Right lobe of liver (tissue), 6 donors: ENCODE measurements around the gene TIGD1. TPM values are rescaled to one million over a fixed set of nuclear protein-coding genes. Genes with fewer than 3 reads are reported as not detected.

Source experiments
- ATAC-seq, 4 donors: fragments of 200-7000 bp; cut with Tn5 transposase; one replicate each; pipeline ENCODE4 v1.9.1; 2020; ENCODE audit warnings: mild to moderate bottlenecking in 4 of 4, moderate library complexity in 4 of 4
- DNase-seq, 3 donors: peaks; one replicate each; pipeline ENCODE4 v3.0.0-alpha.2; 2020
- H3K27ac ChIP-seq, 3 donors: fragments of 200-600 bp; one replicate each; pipeline ENCODE4 v1.8.0; 2022
- H3K27me3 ChIP-seq, 2 donors: fragments of 200-600 bp; one replicate each; pipeline ENCODE4 v1.8.0; 2022
- H3K36me3 ChIP-seq, 4 donors: fragments of 200-600 bp; sonication (generic) in 1 of 4; one replicate each; pipeline versions ENCODE4 v1.5.1 to v1.8.0; 2017 to 2022; ENCODE audit warnings: control low read depth in 1 of 4
- H3K4me1 ChIP-seq, 4 donors: fragments of 200-600 bp; sonication (generic) in 1 of 4; one replicate each; pipeline versions ENCODE4 v1.5.1 to v1.8.0; 2017 to 2022; ENCODE audit warnings: control low read depth in 1 of 4
- H3K4me3 ChIP-seq, 3 donors: fragments of 200-600 bp; one replicate each; pipeline ENCODE4 v1.8.0; 2022
- H3K9me3 ChIP-seq, 4 donors: fragments of 200-600 bp; sonication (generic) in 1 of 4; one replicate each; pipeline versions ENCODE4 v1.5.1 to v1.8.0; 2017 to 2022; ENCODE audit warnings: control low read depth in 1 of 4
- POLR2A ChIP-seq: fragments of 450-650 bp; IDR thresholded peaks from one replicate; pipeline ENCODE4 v1.6.1; 2017; ENCODE audit warnings: antibody characterized with exemption, mild to moderate bottlenecking
- WGBS: methylation state at CpG from one replicate; pipeline ENCODE4 v1.1.6; 2018; ENCODE audit warnings: low coverage, low lambda C conversion rate; ENCODE audit not compliant: insufficient coverage; ENCODE audit errors: missing lambda C conversion rate; 5-methylcytosine and 5-hydroxymethylcytosine counted together
- intact Hi-C, 2 donors: fragments of 100-400 bp; cut with DNase I; formaldehyde crosslinking; loops; one replicate each; pipeline versions ENCODE4 v1.11.2 to v1.14.1; 2022
- total RNA-seq, 6 experiments: library from RNA; depleted of rRNA in 2 of 6; stranded (reverse); fragments of >200 nt in 2 of 6; fragmentation: NEBNext Ultra II Directional in 3 of 6; extraction: Animal tissue kit (Norgen Biotek cat#: 25700) in 3 of 6; gene quantifications; one replicate each; pipeline versions ENCODE4 v1.1.0 to v1.2.4, GENCODE V29; 2016 to 2023
- TF ChIP-seq, protein P1 (sequence below), 4 donors: fragments of 200-600 bp in 3 of 4; fragments of 450-650 bp in 1 of 4; IDR thresholded peaks; one replicate each; pipeline versions ENCODE4 v1.5.1 to v1.8.0; 2016 to 2022; ENCODE audit warnings: antibody characterized with exemption in 4 of 4, mild to moderate bottlenecking in 2 of 4
- donor health status: DM: no; HTN: yes; CAD: no.
- donor health status: DM: no; HTN: no; CAD: no.
- donor health status: DM: no; HTN: no; CAD: no.
- donor health status: DM: no; HTN: yes; CAD: no.
- donor health status: DM: no; HTN: yes; CAD: no.

TIGD1 gene
- total RNA-seq, 6 experiments from 2014 or later, result 0.68 to 1.5 (median 1.0) TPM

DNA sequence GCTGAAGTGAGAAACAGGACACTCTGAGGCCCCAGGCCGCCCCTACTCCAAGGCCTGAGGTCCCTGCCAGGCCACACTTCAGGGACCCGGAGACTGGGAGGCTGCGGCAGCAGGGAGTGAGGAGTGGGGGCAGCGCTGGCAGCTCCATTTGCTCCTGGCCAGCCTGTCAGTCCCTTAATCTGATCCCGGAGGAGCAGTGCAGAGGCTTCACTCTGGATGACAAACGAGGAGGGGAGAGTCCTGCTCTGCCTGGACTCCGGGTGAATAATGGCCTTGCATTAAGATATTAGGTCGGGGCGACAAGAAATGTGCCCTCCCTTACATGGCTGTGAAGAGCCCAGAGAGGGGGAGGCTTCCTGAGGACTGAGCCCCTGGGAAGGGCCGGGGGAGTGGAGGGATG, 44.5 kb downstream of the TIGD1 start:
- Histone ChIP-seq H3K27ac (no peak overlapping the region), H3K9me3 (no peaks in the 10 kb centered on the region), H3K4me1 (peaks cover 0 to 8% (median 0%) of the 10 kb centered on the region in 4 donors), H3K4me3 (no peak overlapping the region), H3K27me3 (no peaks in the 10 kb centered on the region), H3K36me3 (no peaks in the 10 kb centered on the region)
- intact Hi-C loops, result no loop called here
- ATAC-seq, result no peak
- TF ChIP-seq, protein P1, sequence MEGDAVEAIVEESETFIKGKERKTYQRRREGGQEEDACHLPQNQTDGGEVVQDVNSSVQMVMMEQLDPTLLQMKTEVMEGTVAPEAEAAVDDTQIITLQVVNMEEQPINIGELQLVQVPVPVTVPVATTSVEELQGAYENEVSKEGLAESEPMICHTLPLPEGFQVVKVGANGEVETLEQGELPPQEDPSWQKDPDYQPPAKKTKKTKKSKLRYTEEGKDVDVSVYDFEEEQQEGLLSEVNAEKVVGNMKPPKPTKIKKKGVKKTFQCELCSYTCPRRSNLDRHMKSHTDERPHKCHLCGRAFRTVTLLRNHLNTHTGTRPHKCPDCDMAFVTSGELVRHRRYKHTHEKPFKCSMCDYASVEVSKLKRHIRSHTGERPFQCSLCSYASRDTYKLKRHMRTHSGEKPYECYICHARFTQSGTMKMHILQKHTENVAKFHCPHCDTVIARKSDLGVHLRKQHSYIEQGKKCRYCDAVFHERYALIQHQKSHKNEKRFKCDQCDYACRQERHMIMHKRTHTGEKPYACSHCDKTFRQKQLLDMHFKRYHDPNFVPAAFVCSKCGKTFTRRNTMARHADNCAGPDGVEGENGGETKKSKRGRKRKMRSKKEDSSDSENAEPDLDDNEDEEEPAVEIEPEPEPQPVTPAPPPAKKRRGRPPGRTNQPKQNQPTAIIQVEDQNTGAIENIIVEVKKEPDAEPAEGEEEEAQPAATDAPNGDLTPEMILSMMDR (IDR thresholded peaks at IDR 0.05), result no peak
- TF ChIP-seq POLR2A, result no peak
- 41% methylated on average over 7 of the region's 10 CpGs for WGBS
- no peak for DNase-seq

DNA sequence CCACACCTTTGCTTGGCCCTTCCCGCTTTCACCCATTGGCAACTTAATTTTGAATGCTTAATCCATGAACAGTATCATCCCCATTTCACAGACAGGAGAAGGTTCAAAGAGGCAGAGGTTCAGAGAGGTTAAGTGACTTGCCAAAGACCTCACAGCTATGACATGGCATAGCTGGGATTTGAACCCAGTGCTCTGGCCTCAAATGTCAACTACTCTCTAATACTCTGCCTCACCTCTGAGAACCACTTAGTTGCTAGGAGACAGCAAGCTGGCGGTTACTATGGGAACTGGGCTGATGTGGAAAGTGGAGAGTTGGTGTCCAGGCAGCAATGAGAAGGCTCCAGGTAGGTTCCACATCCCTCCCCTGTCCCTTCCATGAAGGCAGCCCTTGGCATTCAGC, 45.9 kb downstream of the TIGD1 start:
- no peaks in the 10 kb centered on the region for H3K9me3 ChIP-seq
- no peak overlapping the region for H3K27ac ChIP-seq
- H3K4me3 ChIP-seq, result no peak overlapping the region
- intact Hi-C loops, result no loop called here
- no peaks in the 10 kb centered on the region for H3K27me3 ChIP-seq
- no peak for ATAC-seq
- peaks cover 0 to 8% (median 0%) of the 10 kb centered on the region in 4 donors for H3K4me1 ChIP-seq
- 100% methylated on average over 1 of the region's 2 CpGs for WGBS
- no peak for TF ChIP-seq POLR2A
- DNase-seq, result no peak
- H3K36me3 ChIP-seq, result no peaks in the 10 kb centered on the region

DNA sequence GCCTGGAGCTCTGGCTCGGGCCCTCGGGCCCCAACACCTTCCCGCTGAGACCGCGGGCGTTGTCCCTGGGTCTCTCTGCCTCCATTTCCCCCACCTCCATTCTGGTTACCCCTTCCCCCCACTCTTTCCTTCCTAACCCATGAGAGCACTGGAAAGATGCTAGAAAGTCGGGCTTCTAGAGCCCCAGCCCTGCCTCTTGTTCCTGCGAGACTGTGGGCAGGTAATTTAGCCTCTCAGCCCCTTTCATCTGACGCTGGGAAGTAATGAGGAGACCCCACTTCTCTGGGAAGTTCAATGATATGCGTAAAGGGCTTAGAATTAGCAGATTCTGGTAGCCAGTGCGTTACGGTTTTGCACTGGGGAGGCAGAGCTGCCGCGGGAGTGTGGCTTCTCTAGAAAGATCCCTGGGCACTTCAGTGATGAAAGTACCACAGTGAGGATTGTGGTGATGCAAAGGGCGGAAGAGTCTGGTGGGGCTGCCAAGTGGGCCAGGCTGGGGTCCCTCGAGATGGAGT, 46.5 kb downstream of the TIGD1 start:
- 34% methylated on average over 14 of the region's 16 CpGs for WGBS
- no peak for DNase-seq

DNA sequence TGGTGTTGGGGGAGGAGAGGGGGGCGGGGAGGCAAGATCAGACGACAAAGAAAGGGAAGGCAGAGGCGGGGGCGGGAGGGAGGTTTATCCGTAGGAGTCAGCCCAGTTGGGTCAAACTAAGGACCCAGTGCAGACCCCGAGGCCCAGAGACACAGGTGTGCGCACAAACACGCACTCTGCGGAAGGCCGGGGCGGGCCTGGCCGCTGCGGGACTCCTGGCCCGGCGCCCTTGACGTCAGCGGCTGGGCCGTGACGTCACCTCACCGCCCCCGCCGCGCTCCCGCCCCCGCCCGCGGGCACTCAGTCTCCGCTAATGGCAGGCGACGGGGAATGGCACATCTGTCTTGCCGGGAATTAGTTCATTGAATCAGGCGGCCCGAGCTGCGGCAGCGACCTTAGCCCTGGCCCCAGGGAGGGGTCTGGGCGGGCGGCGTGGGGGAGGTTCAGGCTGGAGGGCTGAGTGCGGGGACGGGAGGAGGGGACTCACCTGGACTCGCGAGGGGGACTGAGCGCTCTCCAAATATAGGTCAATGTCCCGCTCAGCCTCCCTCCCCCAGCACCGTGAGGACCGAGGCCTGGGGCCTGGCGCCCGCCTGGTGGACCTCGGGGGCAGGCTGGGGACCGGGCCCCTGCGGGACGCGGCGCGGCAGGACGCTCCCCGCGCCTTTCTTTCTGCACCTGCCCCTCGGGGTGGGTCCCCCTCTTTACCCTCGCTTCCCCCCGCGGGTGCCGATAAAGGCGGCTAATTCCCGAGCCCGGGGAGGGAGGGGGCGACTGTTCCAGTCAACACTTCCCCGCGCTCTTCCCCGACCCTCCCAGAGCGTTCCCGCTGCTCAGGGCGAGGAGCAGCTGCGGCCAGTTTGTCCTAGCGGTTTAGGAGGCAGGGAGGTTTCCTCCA, 47.2 kb downstream of the TIGD1 start:
- ATAC-seq (peak; percentile 46 to 70 (median 61)), DNase-seq (peak in 1 of 3 donors; percentile 55)
- Histone ChIP-seq H3K9me3 (no peaks in the 10 kb centered on the region), H3K27ac (no peak overlapping the region), H3K4me1 (peaks cover 0 to 8% (median 0%) of the 10 kb centered on the region in 4 donors), H3K36me3 (no peaks in the 10 kb centered on the region), H3K4me3 (peak overlapping the region; percentile 9 to 39 (median 37)), H3K27me3 (no peaks in the 10 kb centered on the region)
- TF ChIP-seq, protein P1 (IDR thresholded peaks at IDR 0.05), result no peak
- TF ChIP-seq POLR2A, result no peak
- WGBS, result 21% methylated on average over 9 of the region's 75 CpGs
- intact Hi-C loops, result no loop called here

More for the DNA sequence above, 46.5 kb downstream of the TIGD1 start:
- peaks cover 0 to 8% (median 0%) of the 10 kb centered on the region in 4 donors for H3K4me1 ChIP-seq
- no peak for ATAC-seq
- no peaks in the 10 kb centered on the region for H3K27me3 ChIP-seq
- H3K9me3 ChIP-seq, result no peaks in the 10 kb centered on the region
- H3K36me3 ChIP-seq, result no peaks in the 10 kb centered on the region
- TF ChIP-seq, protein P1 (IDR thresholded peaks at IDR 0.05), result no peak
- intact Hi-C loops, result no loop called here
- H3K27ac ChIP-seq, result no peak overlapping the region
- no peak overlapping the region for H3K4me3 ChIP-seq

DNA sequence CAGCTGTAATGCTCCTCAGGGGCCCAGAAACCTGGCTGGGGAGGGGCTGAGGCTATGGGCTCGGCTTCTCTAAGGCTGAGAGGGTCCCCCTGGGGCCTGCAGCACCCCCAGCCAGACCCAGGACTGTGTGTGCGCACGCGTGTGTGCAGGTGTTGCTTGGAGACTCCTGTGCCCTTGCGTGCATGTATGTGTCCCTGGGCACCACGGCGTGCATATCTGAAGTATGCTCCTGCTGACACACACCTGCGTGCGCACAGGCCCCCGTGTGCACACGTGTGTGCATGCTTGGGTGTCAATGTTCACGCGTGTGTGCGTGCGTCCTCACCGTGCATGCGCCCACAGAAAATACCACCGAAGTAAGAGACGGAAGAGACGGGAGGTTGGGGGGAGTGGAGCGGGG, 47.8 kb downstream of the TIGD1 start:
- no peak for DNase-seq
- H3K4me3 ChIP-seq, result no peak overlapping the region

More for the DNA sequence above, 47.8 kb downstream of the TIGD1 start:
- no peaks in the 10 kb centered on the region for H3K36me3 ChIP-seq
- H3K4me1 ChIP-seq, result peaks cover 0 to 8% (median 0%) of the 10 kb centered on the region in 4 donors
- no peaks in the 10 kb centered on the region for H3K9me3 ChIP-seq
- ATAC-seq, result no peak
- TF ChIP-seq POLR2A, result no peak
- TF ChIP-seq, protein P1 (IDR thresholded peaks at IDR 0.05), result no peak
- H3K27me3 ChIP-seq, result no peaks in the 10 kb centered on the region
- no peak overlapping the region for H3K27ac ChIP-seq
- WGBS, result 42% methylated on average over 16 of the region's 21 CpGs
- intact Hi-C loops, result no loop called here
